ENCODE results near the gene STX2.
A peak's percentile ranks its signal among the peaks of the same experiment; 100 is the strongest.
"Not testable (repeated sequence)": the region's sequence is repeated elsewhere in the genome, so short reads cannot be mapped to it uniquely, and the experiment has no call there.

Gene STX2

DNA sequence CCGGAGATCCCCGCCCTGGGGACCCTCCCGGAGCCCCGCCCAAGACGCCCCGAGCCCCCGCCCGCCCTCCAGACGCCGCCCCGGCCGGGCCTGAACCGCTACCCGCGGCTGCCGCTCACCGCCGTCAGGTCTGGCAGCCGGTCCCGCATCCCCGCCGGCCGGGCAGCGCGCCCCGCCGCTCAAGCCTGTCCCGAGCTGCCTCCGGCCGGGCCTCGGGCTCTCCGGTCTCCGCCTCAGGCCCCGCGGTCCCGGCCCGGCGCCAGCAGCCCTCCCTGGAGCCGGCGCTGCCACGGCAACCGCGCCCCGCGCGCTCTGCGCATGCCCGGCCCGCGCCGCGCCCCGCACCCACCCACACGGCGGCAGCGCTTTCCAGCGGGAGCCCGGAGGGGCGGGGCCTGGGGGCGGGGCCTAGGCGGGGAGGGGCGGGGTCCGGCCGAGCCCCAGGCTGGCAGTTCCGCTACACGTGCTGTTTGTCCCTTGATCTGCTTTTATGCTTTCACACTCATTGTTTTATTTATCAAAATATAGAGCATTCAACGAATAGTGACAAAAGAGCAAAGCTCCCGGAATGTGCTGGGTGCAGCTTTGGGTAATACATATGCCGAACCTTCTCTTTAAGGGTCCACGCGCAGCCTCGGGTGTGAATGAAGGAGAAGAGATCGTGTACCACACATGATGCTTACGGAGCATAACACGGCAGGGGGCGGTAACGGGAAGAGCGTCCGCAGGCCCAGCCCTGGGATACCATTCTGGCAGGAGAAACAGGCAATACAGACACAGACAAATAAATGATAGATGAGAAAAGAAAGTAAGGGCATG is at the start of gene STX2:
STX2 (minus strand) TSS at position 300 of the 819 bp plus-strand sequence; CDS start at position 149, 151 bp downstream.
- peak; percentile 70 to 75 for DNase-seq

DNA sequence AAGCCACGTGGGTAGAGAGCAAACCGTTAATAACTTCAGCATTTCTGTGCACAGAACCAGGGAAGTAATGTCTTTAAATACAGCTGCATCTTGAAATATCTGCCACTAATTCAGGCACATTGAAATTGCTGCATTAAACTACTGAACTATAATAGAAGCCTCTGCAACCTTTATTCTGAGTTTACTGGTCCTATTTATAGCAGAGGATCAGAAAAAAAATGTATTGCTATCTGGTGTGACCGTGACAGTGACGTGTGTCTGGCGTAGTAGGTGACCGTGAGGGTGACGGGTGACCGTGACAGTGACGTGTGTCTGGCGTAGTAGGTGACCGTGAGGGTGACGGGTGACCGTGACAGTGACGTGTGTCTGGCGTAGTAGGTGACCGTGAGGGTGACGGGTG is 48.1 kb upstream of the STX2 start:
- not testable (repeated sequence) for DNase-seq

DNA sequence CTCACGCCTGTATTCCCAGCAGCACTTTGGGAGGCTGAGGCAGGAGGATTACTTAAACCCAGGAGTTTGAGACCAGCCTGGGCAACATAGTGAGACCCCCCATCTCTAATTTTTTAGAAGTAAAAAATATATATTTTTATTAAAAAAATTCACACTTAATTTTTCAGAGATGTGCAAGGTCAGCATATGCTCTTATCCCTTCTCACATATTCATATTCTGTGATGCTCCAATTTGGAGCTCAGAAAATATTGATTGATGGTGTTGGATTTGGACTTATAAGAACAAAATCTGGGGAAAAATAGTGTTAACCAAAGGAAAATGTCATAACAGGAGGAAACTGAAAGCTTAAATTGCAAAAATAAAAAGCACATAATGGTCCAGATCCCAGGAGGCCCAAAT is 42.5 kb upstream of the STX2 start:
- DNase-seq: no peak

GRCh38 chr12:130881046-130881445 is 42.0 kb upstream of the STX2 start:
- DNase-seq: no peak

DNA sequence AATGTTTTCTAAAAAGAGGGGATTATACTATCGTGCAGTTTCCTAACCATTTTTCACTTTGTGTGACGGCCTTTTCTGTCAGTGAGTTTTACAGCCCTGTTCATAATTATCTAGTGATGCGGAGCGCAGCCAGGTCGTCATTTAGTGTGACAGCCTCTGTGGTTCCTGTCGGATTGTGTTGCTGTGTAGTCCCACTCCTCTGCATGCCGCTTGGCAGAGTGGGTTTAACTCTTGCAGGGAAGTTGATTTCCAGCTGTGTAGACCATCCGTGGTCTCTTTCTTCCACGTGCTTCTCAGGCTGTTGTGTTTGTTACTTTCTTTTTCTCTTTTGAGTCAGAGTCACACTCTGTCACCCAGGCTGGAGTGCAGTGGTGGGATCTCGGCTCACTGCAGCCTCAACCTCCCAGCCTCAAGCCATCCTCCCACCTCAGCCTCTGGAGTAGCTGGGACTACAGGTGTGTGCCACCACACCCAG is 41.4 kb upstream of the STX2 start:
- DNase-seq: no peak

GRCh38 chr12:130879781-130880389 is 40.8 kb upstream of the STX2 start:
- DNase-seq: no peak

GRCh38 chr12:130879212-130879686 is 40.2 kb upstream of the STX2 start:
- DNase-seq: peak in 1 of 2 experiments; percentile 18

- peak in 1 of 2 experiments; percentile 26 for DNase-seq
These were observed 39.4 kb upstream of the STX2 start for GRCh38 chr12:130878193-130879185.

GRCh38 chr12:130877333-130877732 is 38.3 kb upstream of the STX2 start:
- no peak for DNase-seq

DNA sequence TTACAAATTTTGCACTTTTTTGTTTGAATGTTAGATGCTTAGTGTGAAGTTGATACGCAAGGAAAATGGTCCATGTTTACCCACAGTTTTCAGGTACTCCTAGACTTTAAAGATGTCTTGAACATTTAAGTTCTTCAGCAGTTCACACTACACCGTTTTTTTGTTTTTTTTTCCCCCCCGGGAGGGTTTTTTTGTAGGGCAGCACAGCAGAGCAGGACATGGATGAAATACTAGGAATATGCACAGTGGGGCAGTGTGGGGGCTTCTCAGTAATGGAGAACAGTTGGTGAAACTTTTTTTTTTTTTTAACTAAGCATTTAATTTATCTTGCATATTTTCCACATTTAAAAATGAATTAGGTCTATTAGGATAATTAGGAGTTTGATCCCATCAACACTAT is 37.7 kb upstream of the STX2 start:
- DNase-seq: no peak

DNA sequence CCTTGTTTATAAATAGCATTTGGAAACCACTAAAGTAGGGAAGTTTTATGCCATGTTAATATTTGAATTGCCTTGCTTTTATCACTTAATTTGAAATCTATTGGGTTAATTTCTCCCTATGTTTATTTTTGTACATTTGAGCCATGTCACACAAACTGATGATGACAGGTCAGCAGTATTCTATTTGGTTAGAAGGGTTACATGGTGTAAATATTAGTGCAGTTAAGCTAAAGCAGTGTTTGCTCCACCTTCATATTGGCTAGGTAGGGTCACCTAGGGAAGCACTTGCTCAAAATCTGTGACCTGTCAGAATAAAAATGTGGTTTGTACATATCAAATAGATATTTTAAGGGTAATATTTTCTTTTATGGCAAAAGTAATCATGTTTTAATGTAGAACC is 37.2 kb upstream of the STX2 start:
- no peak for DNase-seq

- not testable (repeated sequence) for DNase-seq
These were observed 36.7 kb upstream of the STX2 start for GRCh38 chr12:130875708-130876107.

DNA sequence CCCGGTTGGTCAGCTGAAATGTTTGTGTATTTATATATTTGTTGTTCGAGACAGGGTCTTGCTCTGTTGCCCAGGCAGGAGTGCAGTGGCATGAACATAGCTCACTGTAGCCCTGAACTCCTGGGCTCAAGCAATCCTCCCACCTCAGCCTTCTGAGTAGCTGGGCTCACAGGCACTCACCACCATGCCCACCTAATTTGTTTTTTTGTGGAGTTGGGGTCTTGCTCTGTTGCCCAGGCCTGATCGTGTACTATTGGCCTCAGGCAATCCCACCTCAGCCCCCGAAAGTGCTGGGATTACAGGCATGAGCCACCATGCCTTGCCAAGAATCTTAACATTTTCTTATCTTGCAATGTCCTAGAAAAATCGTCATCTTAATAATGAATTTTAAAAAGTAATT is 36.1 kb upstream of the STX2 start:
- no peak for DNase-seq

- DNase-seq: no peak
These were observed 35.6 kb upstream of the STX2 start for GRCh38 chr12:130874696-130875095.

DNA sequence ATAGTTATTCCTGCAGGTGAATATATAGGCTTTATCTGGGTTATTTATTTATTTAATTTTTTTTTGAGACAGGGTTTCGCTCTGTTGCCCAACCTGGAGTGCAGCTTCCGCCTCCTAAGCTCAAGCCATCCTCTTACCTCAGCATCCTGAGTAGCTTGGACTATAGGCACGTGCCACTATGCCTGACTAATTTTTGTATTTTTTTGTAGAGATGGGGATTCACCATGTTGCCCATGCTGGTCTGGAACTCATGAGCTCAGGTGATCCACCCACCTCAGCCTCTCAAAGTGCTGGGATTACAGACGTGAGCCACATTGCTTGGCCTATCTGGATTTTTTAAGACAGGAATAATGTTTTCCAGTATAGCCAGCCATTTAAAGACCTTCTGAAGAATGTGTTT is 34.8 kb upstream of the STX2 start:
- no peak for DNase-seq

DNA sequence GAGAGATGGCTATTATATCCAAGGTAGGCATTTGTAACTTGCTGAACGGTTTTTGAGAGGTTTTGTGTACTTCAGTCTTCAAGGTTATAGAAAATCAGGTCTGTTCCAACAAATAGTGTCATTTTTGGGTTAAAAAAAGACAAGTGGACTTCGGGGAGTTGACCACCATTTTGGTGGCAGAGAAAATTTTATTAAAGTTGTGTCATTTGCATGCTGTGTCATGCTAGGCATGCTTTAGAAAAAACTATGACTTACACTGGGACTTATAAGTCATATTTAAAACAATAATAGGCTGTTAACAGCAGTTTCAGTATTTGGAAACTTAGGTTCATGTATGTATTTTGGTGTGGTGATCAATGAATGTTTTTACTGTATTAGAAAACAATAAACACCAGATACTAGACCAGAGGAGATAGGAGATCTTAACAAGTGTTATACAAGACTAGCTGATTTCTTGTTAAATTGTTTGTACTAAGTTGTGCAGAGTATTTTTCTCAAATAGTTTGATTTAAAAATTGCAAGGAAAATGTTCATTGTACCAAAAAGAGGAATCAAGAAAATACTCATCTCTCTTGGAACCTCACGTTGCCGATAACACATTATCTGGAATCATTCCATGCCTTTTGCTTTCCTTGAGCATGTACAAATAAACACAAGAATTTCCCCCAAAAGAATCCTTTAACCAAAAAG is 34.2 kb upstream of the STX2 start:
- DNase-seq: no peak

- peak in 1 of 2 experiments; percentile 14 for DNase-seq
These were observed 33.4 kb upstream of the STX2 start for GRCh38 chr12:130872179-130873096.

GRCh38 chr12:130871286-130872178 is 32.5 kb upstream of the STX2 start, which contains the start of gene RAN:
Gene RAN (plus strand): TSS chr12:130872066. CDS start chr12:130872594, 528 bp downstream.
- peak; percentile 86 to 92 for DNase-seq

DNA sequence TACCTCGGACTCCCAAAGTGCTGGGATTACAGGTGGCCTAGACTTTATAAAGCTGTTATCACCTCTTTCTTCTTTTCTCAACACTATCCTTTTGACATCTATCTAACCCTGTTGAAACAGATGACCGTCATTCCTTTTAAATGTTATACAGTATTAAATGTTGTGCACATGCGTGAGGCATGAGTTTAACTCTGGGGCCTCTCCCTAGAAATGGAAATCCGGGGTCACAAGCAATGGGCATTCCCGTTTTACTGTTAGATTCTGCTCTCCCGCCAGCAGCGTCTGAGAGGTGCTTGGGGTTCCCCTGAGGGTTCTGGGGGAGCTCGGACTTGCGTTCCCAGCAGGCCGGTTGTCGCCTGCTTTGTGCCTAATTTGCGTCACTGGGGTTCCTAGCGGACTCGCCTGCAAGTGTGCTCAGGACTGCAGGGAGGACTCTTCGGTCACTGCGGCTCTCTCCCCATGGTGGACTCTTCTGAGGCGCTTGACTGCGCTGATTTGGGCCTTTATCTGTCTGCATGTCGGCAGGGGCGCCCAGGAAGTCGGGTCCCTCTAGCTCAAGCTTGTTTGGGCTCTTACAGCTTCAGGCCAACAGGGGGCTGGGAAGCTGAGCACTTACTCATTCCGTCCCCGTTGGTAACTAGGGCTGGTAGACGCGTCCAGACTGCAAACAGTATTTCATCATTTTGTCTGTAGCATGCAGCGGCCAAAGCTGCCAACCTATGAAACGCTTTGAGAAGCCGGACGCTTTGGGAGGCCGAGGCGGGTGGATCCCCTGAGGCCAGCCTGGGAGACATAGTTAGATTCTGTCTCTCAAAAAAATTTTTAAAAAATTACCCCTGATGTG is 31.6 kb upstream of the STX2 start:
- DNase-seq: peak in 1 of 2 experiments; percentile 22

All from NCI-H524 (cell line).